Uterus (tissue), 4 donors: ENCODE results near the gene ESR2. TPM values are rescaled to one million over a fixed set of nuclear protein-coding genes. Genes with fewer than 3 reads are reported as not detected.
"Not testable (repeated sequence)": the region's sequence is repeated elsewhere in the genome, so short reads cannot be mapped to it uniquely, and the experiment has no call there.

Experiments used
- DNase-seq, 2 donors: peaks; one replicate each; pipeline ENCODE4 v3.0.0-alpha.2; 2019 to 2020
- H3K27ac ChIP-seq, 2 donors: fragments of 200-600 bp; sonication (generic); 1 replicate in 1 of 2; 2 replicates in 1 of 2; pipeline ENCODE4 v1.5.1; 2016 to 2018
- H3K27me3 ChIP-seq, 2 donors: fragments of 200-600 bp; sonication (generic); one replicate each; pipeline ENCODE4 v1.5.1; 2018 to 2019; ENCODE audit warnings: control low read depth in 1 of 2
- H3K36me3 ChIP-seq, 2 donors: fragments of 200-600 bp; sonication (generic); one replicate each; pipeline ENCODE4 v1.5.1; 2019; ENCODE audit warnings: control low read depth in 1 of 2
- H3K4me1 ChIP-seq, 2 donors: fragments of 200-600 bp; sonication (generic); one replicate each; pipeline ENCODE4 v1.5.1; 2018 to 2019; ENCODE audit warnings: control low read depth in 1 of 2
- H3K4me3 ChIP-seq, 2 donors: fragments of 200-600 bp; sonication (generic); 1 replicate in 1 of 2; 2 replicates in 1 of 2; pipeline ENCODE4 v1.5.1; 2018 to 2019; ENCODE audit warnings: mild to moderate bottlenecking in 1 of 2
- H3K9me3 ChIP-seq, 2 donors: fragments of 200-600 bp; sonication (generic); one replicate each; pipeline ENCODE4 v1.5.1; 2019; ENCODE audit warnings: control low read depth in 1 of 2
- POLR2A ChIP-seq, 2 donors: fragments of 450-650 bp; IDR thresholded peaks; one replicate each; pipeline ENCODE4 v1.6.1; 2016; ENCODE audit warnings: antibody characterized with exemption in 2 of 2, mild to moderate bottlenecking in 1 of 2, moderate library complexity in 1 of 2
- intact Hi-C: fragments of 100-400 bp; cut with DNase I; formaldehyde crosslinking; loops from one replicate; pipeline ENCODE4 v1.15.1; 2023; ENCODE audit warnings: low total_unique reads
- total RNA-seq, 4 donors: library from RNA; depleted of rRNA in 3 of 4; stranded (reverse); fragments of >200 nt in 3 of 4; gene quantifications; one replicate each; pipeline versions ENCODE4 v1.1.0 to v1.2.4, GENCODE V29; 2014 to 2023
- TF ChIP-seq, protein P1 (sequence below), 4 experiments: fragments of 200-600 bp in 2 of 4; fragments of 450-650 bp in 2 of 4; sonication (generic) in 2 of 4; IDR thresholded peaks; one replicate each; pipeline ENCODE4 v1.5.1; 2016 to 2019; ENCODE audit warnings: antibody characterized with exemption in 4 of 4, mild to moderate bottlenecking in 2 of 4, moderate library complexity in 1 of 4
- donor health status: DM: yes; HTN: yes; CAD: no.

The ESR2 gene
- total RNA-seq, 4 donors from 2014 or later: 0.41 to 8.2 (median 3.9) TPM

DNA sequence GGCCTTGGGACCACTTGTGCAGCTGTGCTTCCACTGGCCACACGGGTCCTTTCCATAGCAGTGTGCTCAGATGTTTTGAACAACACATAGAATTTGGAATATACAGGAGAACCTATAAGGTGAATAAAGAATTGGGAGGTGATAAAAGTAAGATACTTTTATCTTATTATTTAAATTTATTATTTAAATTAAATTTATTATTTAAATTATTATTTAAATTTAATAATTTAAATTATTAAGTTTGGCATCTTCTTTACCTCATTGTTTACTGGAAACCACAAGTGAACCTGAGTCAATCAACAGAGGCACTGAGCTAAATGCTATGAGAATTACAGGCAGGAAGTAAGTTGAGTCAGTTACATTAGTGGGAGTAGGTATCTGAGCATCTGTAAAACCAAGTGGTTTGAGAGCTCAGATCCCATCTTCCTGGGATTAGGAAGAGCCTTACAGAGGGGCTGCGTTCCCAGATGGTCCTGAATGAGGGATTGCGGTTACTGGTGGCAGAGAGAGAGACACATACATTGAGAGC lies 103.1 kb downstream of the ESR2 start:
- Histone ChIP-seq H3K27me3 (no peaks in the 10 kb centered on the region), H3K9me3 (no peaks in the 10 kb centered on the region), H3K27ac (no peak overlapping the region), H3K4me3 (no peak overlapping the region), H3K4me1 (no peaks in the 10 kb centered on the region), H3K36me3 (no peaks in the 10 kb centered on the region)
- DNase-seq: no peak
- TF ChIP-seq, protein P1, sequence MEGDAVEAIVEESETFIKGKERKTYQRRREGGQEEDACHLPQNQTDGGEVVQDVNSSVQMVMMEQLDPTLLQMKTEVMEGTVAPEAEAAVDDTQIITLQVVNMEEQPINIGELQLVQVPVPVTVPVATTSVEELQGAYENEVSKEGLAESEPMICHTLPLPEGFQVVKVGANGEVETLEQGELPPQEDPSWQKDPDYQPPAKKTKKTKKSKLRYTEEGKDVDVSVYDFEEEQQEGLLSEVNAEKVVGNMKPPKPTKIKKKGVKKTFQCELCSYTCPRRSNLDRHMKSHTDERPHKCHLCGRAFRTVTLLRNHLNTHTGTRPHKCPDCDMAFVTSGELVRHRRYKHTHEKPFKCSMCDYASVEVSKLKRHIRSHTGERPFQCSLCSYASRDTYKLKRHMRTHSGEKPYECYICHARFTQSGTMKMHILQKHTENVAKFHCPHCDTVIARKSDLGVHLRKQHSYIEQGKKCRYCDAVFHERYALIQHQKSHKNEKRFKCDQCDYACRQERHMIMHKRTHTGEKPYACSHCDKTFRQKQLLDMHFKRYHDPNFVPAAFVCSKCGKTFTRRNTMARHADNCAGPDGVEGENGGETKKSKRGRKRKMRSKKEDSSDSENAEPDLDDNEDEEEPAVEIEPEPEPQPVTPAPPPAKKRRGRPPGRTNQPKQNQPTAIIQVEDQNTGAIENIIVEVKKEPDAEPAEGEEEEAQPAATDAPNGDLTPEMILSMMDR (IDR thresholded peaks at IDR 0.05): no peak
- no peak for TF ChIP-seq POLR2A (IDR thresholded peaks at IDR 0.05)
- intact Hi-C loops: no loop called here

DNA sequence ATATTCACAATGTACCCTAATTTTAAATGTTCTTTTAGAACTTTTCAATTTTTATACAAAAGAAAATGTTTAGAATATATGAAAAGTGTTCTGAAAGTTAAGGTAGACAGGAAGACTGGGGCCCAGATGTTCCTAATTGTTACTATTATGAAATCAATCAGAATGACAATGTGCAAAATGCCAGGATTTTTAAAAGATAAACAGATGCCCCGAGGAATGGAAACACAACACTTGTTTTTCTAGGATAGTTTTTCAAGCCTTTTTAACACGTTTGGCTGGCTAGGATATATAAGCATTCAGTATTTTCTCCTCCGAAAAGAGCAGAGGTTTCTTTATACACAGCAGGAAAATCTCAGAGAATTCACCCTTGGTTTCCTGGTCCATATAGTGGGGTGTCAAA lies 106.8 kb downstream of the ESR2 start:
- DNase-seq: no peak
- Histone ChIP-seq H3K27me3 (no peaks in the 10 kb centered on the region), H3K9me3 (no peaks in the 10 kb centered on the region), H3K4me1 (no peaks in the 10 kb centered on the region), H3K4me3 (no peak overlapping the region), H3K36me3 (no peaks in the 10 kb centered on the region), H3K27ac (no peak overlapping the region)
- intact Hi-C loops: no loop called here
- no peak for TF ChIP-seq POLR2A (IDR thresholded peaks at IDR 0.05)
- TF ChIP-seq, protein P1 (IDR thresholded peaks at IDR 0.05): no peak

DNA sequence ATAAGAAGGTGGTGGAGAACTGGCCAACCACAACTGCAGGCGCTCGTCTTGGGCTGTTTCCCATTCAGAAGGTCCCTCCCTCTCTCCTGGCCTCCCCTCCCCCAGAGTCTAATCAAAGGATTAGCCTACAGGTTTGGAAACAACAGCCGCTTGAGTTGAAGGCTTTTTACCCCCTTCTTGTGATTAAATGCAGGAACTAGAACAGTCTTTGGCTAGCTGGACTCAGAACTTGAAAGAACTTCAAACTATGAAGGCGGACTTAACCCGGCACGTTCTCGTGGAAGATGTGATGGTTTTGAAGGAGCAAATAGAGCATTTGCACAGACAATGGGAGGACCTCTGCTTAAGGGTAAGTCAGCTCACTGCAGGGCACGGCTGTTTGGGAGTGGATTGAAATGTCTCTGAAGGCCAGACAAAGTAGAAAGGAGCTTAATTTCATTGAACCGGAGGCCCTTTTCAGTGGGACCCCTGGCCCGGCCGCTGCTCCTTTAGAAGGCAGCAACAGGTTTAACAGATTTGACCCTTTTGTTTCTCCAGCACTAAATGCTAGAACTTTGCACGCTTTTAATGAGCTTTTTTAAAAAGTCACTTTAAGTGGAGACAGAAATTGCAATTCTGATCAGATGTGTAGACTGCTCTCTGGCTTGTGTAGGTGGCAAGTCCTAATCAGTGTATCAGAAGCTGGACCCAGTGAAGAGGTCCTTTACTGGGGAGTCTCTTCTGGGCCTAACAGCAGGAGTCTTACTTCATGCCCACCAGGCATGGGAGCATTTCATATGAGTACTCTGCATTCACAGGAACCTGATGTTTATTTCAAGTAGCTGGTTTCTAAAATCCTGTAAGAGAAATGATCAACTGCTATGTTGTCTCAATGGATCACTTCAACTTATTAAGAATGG lies 107.7 kb downstream of the ESR2 start:
- DNase-seq: no peak
- Histone ChIP-seq H3K27ac (no peak overlapping the region), H3K36me3 (no peaks in the 10 kb centered on the region), H3K9me3 (no peaks in the 10 kb centered on the region), H3K4me1 (no peaks in the 10 kb centered on the region), H3K4me3 (peak overlapping the region in 1 of 2 donors; percentile 10), H3K27me3 (no peaks in the 10 kb centered on the region)
- intact Hi-C loops: no loop called here
- no peak for TF ChIP-seq POLR2A (IDR thresholded peaks at IDR 0.05)
- TF ChIP-seq, protein P1 (IDR thresholded peaks at IDR 0.05): no peak

DNA sequence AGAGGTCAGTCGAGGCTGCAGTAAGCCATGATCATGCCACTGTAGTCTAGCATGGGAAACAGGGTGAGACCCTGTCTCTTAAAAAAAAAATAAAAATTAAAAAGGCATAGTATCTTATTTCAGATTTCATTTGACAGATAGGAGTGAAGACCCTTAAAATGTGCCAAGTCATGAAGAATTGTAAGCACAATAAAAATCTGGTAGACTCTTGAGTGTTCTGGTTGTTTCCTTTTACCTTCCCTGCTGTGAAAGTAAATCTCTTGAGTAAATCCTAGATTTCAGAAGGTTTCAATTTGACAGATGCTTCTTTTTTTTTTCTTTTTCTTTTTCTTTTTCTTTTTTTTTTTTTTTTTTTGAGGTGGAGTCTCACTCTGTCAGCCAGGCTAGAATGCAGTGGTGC lies 109.0 kb downstream of the ESR2 start:
- Histone ChIP-seq H3K27ac (no peak overlapping the region), H3K4me3 (no peak overlapping the region), H3K9me3 (no peaks in the 10 kb centered on the region), H3K27me3 (no peaks in the 10 kb centered on the region), H3K4me1 (no peaks in the 10 kb centered on the region), H3K36me3 (no peaks in the 10 kb centered on the region)
- intact Hi-C loops: no loop called here
- no peak for DNase-seq
- TF ChIP-seq, protein P1 (IDR thresholded peaks at IDR 0.05): no peak
- no peak for TF ChIP-seq POLR2A (IDR thresholded peaks at IDR 0.05)

DNA sequence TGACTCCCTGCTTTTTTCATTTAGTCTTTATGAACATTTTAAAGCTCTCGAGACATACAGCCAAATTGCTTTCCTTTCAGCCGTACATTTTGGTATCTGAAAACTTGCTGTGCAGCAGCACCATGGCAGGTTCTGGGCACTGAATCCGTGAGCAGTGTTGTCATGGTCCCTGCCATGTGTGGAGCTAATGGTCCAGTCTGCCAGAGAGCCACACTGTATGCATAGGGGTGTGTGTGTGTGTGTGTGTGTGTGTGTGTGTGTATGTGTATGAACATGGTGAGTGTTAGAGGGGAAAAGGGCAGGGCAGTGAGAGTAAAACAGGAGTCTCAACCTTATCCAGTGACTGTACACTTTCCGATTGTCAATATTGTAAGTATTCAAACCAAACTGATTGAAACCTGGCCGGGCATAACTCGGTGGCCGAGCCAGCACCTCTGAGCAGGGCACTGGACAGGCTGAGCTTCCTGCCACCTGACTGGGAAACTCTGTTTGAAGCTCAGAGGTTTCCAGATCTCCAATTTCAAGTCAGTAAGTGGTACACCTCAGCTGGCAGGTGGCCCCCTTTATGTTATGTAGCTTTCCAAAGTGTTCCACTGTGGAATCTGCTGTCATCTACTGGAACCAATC lies 110.0 kb downstream of the ESR2 start:
- TF ChIP-seq POLR2A (IDR thresholded peaks at IDR 0.05): no peak
- TF ChIP-seq, protein P1 (IDR thresholded peaks at IDR 0.05): no peak
- Histone ChIP-seq H3K27me3 (no peaks in the 10 kb centered on the region), H3K4me3 (no peak overlapping the region), H3K4me1 (no peaks in the 10 kb centered on the region), H3K36me3 (no peaks in the 10 kb centered on the region), H3K27ac (no peak overlapping the region), H3K9me3 (no peaks in the 10 kb centered on the region)
- intact Hi-C loops: no loop called here
- DNase-seq: no peak

DNA sequence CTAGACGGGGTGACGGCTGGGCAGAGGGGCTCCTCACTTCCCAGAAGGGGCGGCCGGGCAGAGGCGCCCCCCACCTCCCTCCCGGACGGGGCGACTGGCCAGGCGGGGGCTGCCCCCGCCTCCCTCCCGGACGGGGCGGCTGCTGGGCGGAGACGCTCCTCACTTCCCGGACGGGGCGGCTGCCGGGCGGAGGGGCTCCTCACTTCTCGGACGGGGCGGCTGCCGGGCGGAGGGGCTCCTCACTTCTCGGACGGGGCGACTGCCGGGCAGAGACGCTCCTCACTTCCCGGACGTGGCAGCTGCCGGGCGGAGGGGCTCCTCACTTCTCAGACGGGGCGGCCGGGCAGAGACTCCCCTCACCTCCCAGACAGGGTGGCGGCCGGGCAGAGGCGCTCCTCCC lies 111.3 kb downstream of the ESR2 start:
- intact Hi-C loops, H3K27me3 ChIP-seq, H3K36me3 ChIP-seq, DNase-seq, H3K9me3 ChIP-seq, H3K4me1 ChIP-seq, H3K27ac ChIP-seq, H3K4me3 ChIP-seq: not testable (repeated sequence)
